Naive B cell (primary cell): ENCODE measurements around the gene PTBP3. TPM values are rescaled to one million over a fixed set of nuclear protein-coding genes. Genes with fewer than 3 reads are reported as not detected.
A peak's percentile ranks its signal among the peaks of the same experiment; 100 is the strongest.
"Not testable (repeated sequence)": the region's sequence is repeated elsewhere in the genome, so short reads cannot be mapped to it uniquely, and the experiment has no call there.

Source experiments
- ATAC-seq, 2 donors: fragments of 150-1000 bp; cut with Tn5 transposase; 2 replicates each; pipeline ENCODE4 v1.10.0; 2021; ENCODE audit warnings: low read depth in 2 of 2, mild to moderate bottlenecking in 2 of 2, moderate library complexity in 2 of 2
- DNase-seq: peaks from one replicate; pipeline ENCODE4 v3.0.0; 2022
- H3K27ac Mint-ChIP-seq, 6 donors: one replicate each; pipeline ENCODE4 v1.8.0; 2020 to 2022; ENCODE audit warnings: mild to moderate bottlenecking in 6 of 6, mixed read lengths in 6 of 6, moderate library complexity in 5 of 6, inconsistent platforms in 2 of 6
- H3K27me3 Mint-ChIP-seq, 3 donors: one replicate each; pipeline ENCODE4 v1.8.0; 2021 to 2022; ENCODE audit warnings: mixed read lengths in 3 of 3, mild to moderate bottlenecking in 1 of 3
- H3K36me3 Mint-ChIP-seq, 2 donors: one replicate each; pipeline ENCODE4 v1.8.0; 2020 to 2022; ENCODE audit warnings: mixed read lengths in 2 of 2, inconsistent platforms in 1 of 2, mild to moderate bottlenecking in 1 of 2
- H3K4me1 Mint-ChIP-seq, 3 donors: one replicate each; pipeline ENCODE4 v1.8.0; 2020 to 2022; ENCODE audit warnings: mixed read lengths in 3 of 3, inconsistent platforms in 1 of 3, mild to moderate bottlenecking in 1 of 3, moderate library complexity in 1 of 3
- H3K4me3 Mint-ChIP-seq, 8 donors: one replicate each; pipeline ENCODE4 v1.8.0; 2020 to 2022; ENCODE audit warnings: mild to moderate bottlenecking in 8 of 8, mixed read lengths in 8 of 8, moderate library complexity in 8 of 8, inconsistent platforms in 2 of 8
- H3K9me3 Mint-ChIP-seq, 7 donors: one replicate each; pipeline ENCODE4 v1.8.0; 2020 to 2022; ENCODE audit warnings: mixed read lengths in 7 of 7, mild to moderate bottlenecking in 5 of 7, inconsistent platforms in 2 of 7, moderate library complexity in 1 of 7
- polyA plus RNA-seq, 6 donors: library from polyadenylated mRNA; unstranded; fragments of 300-500 nt; fragmentation: Illumina TruSeq; gene quantifications; one replicate each; pipeline ENCODE4 v1.2.3, GENCODE V29; 2021; ENCODE audit warnings: low read depth in 6 of 6

PTBP3 gene
- polyA plus RNA-seq, 6 donors from 2014 or later: 23.8 to 61.3 (median 54.9) TPM

GRCh38 chr9:112194969-112195431 lies 138.4 kb downstream of the PTBP3 start:
- Mint-ChIP-seq H3K4me1 (peaks cover 0 to 5% (median 3%) of the 10 kb centered on the region in 3 donors), H3K36me3 (no peaks in the 10 kb centered on the region), H3K9me3 (peaks cover 0 to 3% (median 0%) of the 10 kb centered on the region in 7 donors), H3K4me3 (no peak overlapping the region), H3K27me3 (no peaks in the 10 kb centered on the region), H3K27ac (peak overlapping the region in 2 of 6 donors; percentile 20 to 88)
- ATAC-seq (no peak), DNase-seq (no peak)

- H3K36me3 Mint-ChIP-seq: no peaks in the 10 kb centered on the region
- H3K9me3 Mint-ChIP-seq: peaks cover 0 to 3% (median 0%) of the 10 kb centered on the region in 7 donors
- no peak overlapping the region for H3K27ac Mint-ChIP-seq
- H3K27me3 Mint-ChIP-seq: no peaks in the 10 kb centered on the region
- ATAC-seq (no peak), DNase-seq (no peak)
- H3K4me1 Mint-ChIP-seq: peaks cover 0 to 3% (median 0%) of the 10 kb centered on the region in 3 donors
- peak overlapping the region in 1 of 8 donors; percentile 10 for H3K4me3 Mint-ChIP-seq
These were observed 139.7 kb downstream of the PTBP3 start for GRCh38 chr9:112193572-112194288.

GRCh38 chr9:112190320-112190719 lies 143.1 kb downstream of the PTBP3 start:
- ATAC-seq, DNase-seq, H3K27ac Mint-ChIP-seq, H3K4me3 Mint-ChIP-seq, H3K27me3 Mint-ChIP-seq, H3K36me3 Mint-ChIP-seq, H3K4me1 Mint-ChIP-seq, H3K9me3 Mint-ChIP-seq: not testable (repeated sequence)

GRCh38 chr9:112188884-112189283 lies 144.5 kb downstream of the PTBP3 start:
- H3K9me3 Mint-ChIP-seq: peaks cover 0 to 3% (median 0%) of the 10 kb centered on the region in 7 donors
- H3K4me1 Mint-ChIP-seq: no peaks in the 10 kb centered on the region
- no peaks in the 10 kb centered on the region for H3K36me3 Mint-ChIP-seq
- H3K27ac Mint-ChIP-seq: no peak overlapping the region
- H3K4me3 Mint-ChIP-seq: no peak overlapping the region
- no peaks in the 10 kb centered on the region for H3K27me3 Mint-ChIP-seq
- DNase-seq (no peak), ATAC-seq (no peak)

GRCh38 chr9:112187404-112187803 lies 146.0 kb downstream of the PTBP3 start:
- H3K9me3 Mint-ChIP-seq: peaks cover 0 to 7% (median 5%) of the 10 kb centered on the region in 7 donors
- H3K36me3 Mint-ChIP-seq: no peaks in the 10 kb centered on the region
- H3K27ac Mint-ChIP-seq: no peak overlapping the region
- no peak for DNase-seq
- no peaks in the 10 kb centered on the region for H3K4me1 Mint-ChIP-seq
- no peak overlapping the region for H3K4me3 Mint-ChIP-seq
- no peaks in the 10 kb centered on the region for H3K27me3 Mint-ChIP-seq
- no peak for ATAC-seq

GRCh38 chr9:112186695-112187094 lies 146.7 kb downstream of the PTBP3 start:
- Mint-ChIP-seq H3K27ac (peak overlapping the region in 1 of 6 donors; percentile 49), H3K4me3 (no peak overlapping the region)
- no peak for ATAC-seq

GRCh38 chr9:112184946-112185345 lies 148.5 kb downstream of the PTBP3 start:
- Mint-ChIP-seq H3K4me1 (peaks cover 14 to 15% (median 15%) of the 10 kb centered on the region in 3 donors), H3K27me3 (no peaks in the 10 kb centered on the region), H3K27ac (no peak overlapping the region), H3K9me3 (peaks cover 0 to 7% (median 5%) of the 10 kb centered on the region in 7 donors), H3K4me3 (no peak overlapping the region), H3K36me3 (no peaks in the 10 kb centered on the region)
- ATAC-seq (no peak), DNase-seq (no peak)

More at GRCh38 chr9:112186695-112187094, 146.7 kb downstream of the PTBP3 start:
- peaks cover 0 to 7% (median 6%) of the 10 kb centered on the region in 7 donors for H3K9me3 Mint-ChIP-seq
- no peaks in the 10 kb centered on the region for H3K4me1 Mint-ChIP-seq
- no peaks in the 10 kb centered on the region for H3K27me3 Mint-ChIP-seq
- H3K36me3 Mint-ChIP-seq: no peaks in the 10 kb centered on the region
- no peak for DNase-seq

GRCh38 chr9:112184221-112184620 lies 149.2 kb downstream of the PTBP3 start:
- Mint-ChIP-seq H3K27me3 (no peaks in the 10 kb centered on the region), H3K9me3 (peaks cover 0 to 7% (median 5%) of the 10 kb centered on the region in 7 donors), H3K4me3 (no peak overlapping the region), H3K4me1 (peaks cover 14 to 15% (median 15%) of the 10 kb centered on the region in 3 donors), H3K36me3 (no peaks in the 10 kb centered on the region), H3K27ac (no peak overlapping the region)
- ATAC-seq (no peak), DNase-seq (no peak)

GRCh38 chr9:112180387-112180881 lies 153.0 kb downstream of the PTBP3 start:
- DNase-seq: no peak
- peak; percentile 16 to 20 for ATAC-seq
- Mint-ChIP-seq H3K9me3 (peaks cover 0 to 7% (median 5%) of the 10 kb centered on the region in 7 donors), H3K4me1 (peaks cover 23 to 28% (median 26%) of the 10 kb centered on the region in 3 donors), H3K27ac (peak overlapping the region in 4 of 6 donors; percentile 58 to 79 (median 65)), H3K36me3 (no peaks in the 10 kb centered on the region), H3K4me3 (peak overlapping the region in 1 of 8 donors; percentile 33), H3K27me3 (no peaks in the 10 kb centered on the region)

GRCh38 chr9:112179816-112180215 lies 153.6 kb downstream of the PTBP3 start:
- Mint-ChIP-seq H3K9me3 (peaks cover 0 to 7% (median 5%) of the 10 kb centered on the region in 7 donors), H3K36me3 (no peaks in the 10 kb centered on the region), H3K27me3 (no peaks in the 10 kb centered on the region), H3K4me3 (no peak overlapping the region), H3K27ac (no peak overlapping the region), H3K4me1 (peaks cover 26 to 31% (median 28%) of the 10 kb centered on the region in 3 donors)
- ATAC-seq (no peak), DNase-seq (no peak)

GRCh38 chr9:112176524-112176923 lies 156.9 kb downstream of the PTBP3 start:
- Mint-ChIP-seq H3K36me3 (no peaks in the 10 kb centered on the region), H3K4me1 (peaks cover 37 to 54% (median 44%) of the 10 kb centered on the region in 3 donors), H3K9me3 (no peaks in the 10 kb centered on the region), H3K27me3 (no peaks in the 10 kb centered on the region), H3K27ac (peak overlapping the region in 2 of 6 donors; percentile 25 to 60), H3K4me3 (peak overlapping the region in 7 of 8 donors; percentile 25 to 89 (median 75))
- ATAC-seq (no peak), DNase-seq (no peak)

GRCh38 chr9:112175796-112176315 lies 157.6 kb downstream of the PTBP3 start:
- Mint-ChIP-seq H3K27me3 (no peaks in the 10 kb centered on the region), H3K4me3 (peak overlapping the region; percentile 55 to 92 (median 86)), H3K4me1 (peaks cover 35 to 48% (median 43%) of the 10 kb centered on the region in 3 donors), H3K27ac (peak overlapping the region in 5 of 6 donors; percentile 5 to 90 (median 60)), H3K9me3 (no peaks in the 10 kb centered on the region), H3K36me3 (no peaks in the 10 kb centered on the region)
- ATAC-seq: no peak
- DNase-seq: no peak

GRCh38 chr9:112174965-112175795 lies 158.2 kb downstream of the PTBP3 start, which contains the start of gene SUSD1:
SUSD1 (minus strand) TSS chr9:112175297; CDS start chr9:112175235, 62 bp downstream.
- Mint-ChIP-seq H3K4me1 (peaks cover 33 to 47% (median 41%) of the 10 kb centered on the region in 3 donors), H3K4me3 (peak within 1 kb of the TSS; percentile 84 to 96 (median 91)), H3K36me3 (no peaks in the 10 kb centered on the region), H3K27me3 (no peaks in the 10 kb centered on the region), H3K9me3 (no peaks in the 10 kb centered on the region), H3K27ac (peak within 1 kb of the TSS; percentile 79 to 94 (median 90))
- DNase-seq (peak; percentile 38), ATAC-seq (peak; percentile 62 to 63)
